GDM1 (cell line): Measurements from ENCODE around the gene MBOAT7.

Experiments
- DNase-seq: peaks from one replicate; lab custom pipeline; 2025; lab: John Stamatoyannopoulos, UW

Gene MBOAT7

GRCh38 chr19:54162241-54162805, 27.1 kb downstream of the MBOAT7 start:
- DNase-seq: peak; percentile 80

GRCh38 chr19:54160854-54161253, 28.5 kb downstream of the MBOAT7 start:
- DNase-seq: no peak

GRCh38 chr19:54160182-54160811, 29.1 kb downstream of the MBOAT7 start:
- DNase-seq: no peak

GRCh38 chr19:54159352-54160181, 29.8 kb downstream of the MBOAT7 start, which contains the start of gene LENG1:
TSS of gene LENG1 (minus strand) at chr19:54159721. CDS start at chr19:54159695, 26 bp downstream.
- peak; percentile 100 for DNase-seq

GRCh38 chr19:54158812-54159351, 30.5 kb downstream of the MBOAT7 start:
- DNase-seq: no peak

- no peak for DNase-seq
These were observed 32.4 kb downstream of the MBOAT7 start for GRCh38 chr19:54156953-54157352.

GRCh38 chr19:54156490-54156889, 32.9 kb downstream of the MBOAT7 start:
- no peak for DNase-seq

- no peak for DNase-seq
These were observed 33.7 kb downstream of the MBOAT7 start for GRCh38 chr19:54155694-54156093.

GRCh38 chr19:54154603-54155345, 34.6 kb downstream of the MBOAT7 start:
- DNase-seq: no peak

- DNase-seq: no peak
These were observed 35.6 kb downstream of the MBOAT7 start for GRCh38 chr19:54153731-54154326.

GRCh38 chr19:54152878-54153524, 36.4 kb downstream of the MBOAT7 start:
- DNase-seq: no peak

- DNase-seq: no peak
These were observed 37.1 kb downstream of the MBOAT7 start for GRCh38 chr19:54152267-54152666.

- DNase-seq: no peak
These were observed 37.9 kb downstream of the MBOAT7 start for GRCh38 chr19:54151362-54152035.

GRCh38 chr19:54149021-54149812, 40.2 kb downstream of the MBOAT7 start:
- DNase-seq: no peak

- no peak for DNase-seq
These were observed 41.2 kb downstream of the MBOAT7 start for GRCh38 chr19:54148158-54148557.

GRCh38 chr19:54147676-54148075, 41.7 kb downstream of the MBOAT7 start:
- DNase-seq: no peak

GRCh38 chr19:54145541-54146158, 43.7 kb downstream of the MBOAT7 start:
- DNase-seq: no peak

- no peak for DNase-seq
These were observed 47.1 kb downstream of the MBOAT7 start for GRCh38 chr19:54142166-54142780.

GRCh38 chr19:54141356-54141755, 48.0 kb downstream of the MBOAT7 start:
- no peak for DNase-seq
